Keratinocyte (primary cell): ENCODE data around the gene DOCK7. TPM values are rescaled to one million over a fixed set of nuclear protein-coding genes. Genes with fewer than 3 reads are reported as not detected.

Experiments used
- DNase-seq: peaks from one replicate; pipeline ENCODE4 v3.0.0-alpha.2; 2011; ENCODE audit warnings: low read depth, missing footprints, low spot score
- FAIRE-seq: peaks from 2 replicates; lab custom pipeline; 2011; peaks lifted over from hg19 to GRCh38; lab: Jason Lieb, UNC
- H2AFZ ChIP-seq: 2 replicates; pipeline ENCODE4 v1.6.0; 2012; ENCODE audit warnings: low read length, control low read depth, inconsistent platforms; ENCODE audit not compliant: control insufficient read depth
- H3K27ac ChIP-seq: 2 replicates; pipeline ENCODE4 v1.5.1; 2011; ENCODE audit warnings: low read length; ENCODE audit not compliant: control insufficient read depth, insufficient read depth
- H3K27me3 ChIP-seq: 3 replicates; pipeline ENCODE4 v1.6.0; 2011; ENCODE audit warnings: low read length; ENCODE audit not compliant: control insufficient read depth, insufficient read depth; ENCODE audit errors: extremely low read depth
- H3K36me3 ChIP-seq, 2 experiments: 2 replicates in 1 of 2; 3 replicates in 1 of 2; pipeline ENCODE4 v1.5.1; 2011; ENCODE audit warnings: low read length in 2 of 2, mild to moderate bottlenecking in 1 of 2; ENCODE audit not compliant: control insufficient read depth in 2 of 2, insufficient read depth in 2 of 2; ENCODE audit errors: extremely low read depth in 1 of 2
- H3K4me1 ChIP-seq: 3 replicates; pipeline ENCODE4 v1.5.1; 2011; ENCODE audit warnings: low read length; ENCODE audit not compliant: control insufficient read depth, insufficient read depth; ENCODE audit errors: extremely low read depth
- H3K4me2 ChIP-seq: 3 replicates; pipeline ENCODE4 v1.6.0; 2011; ENCODE audit warnings: low read depth, low read length; ENCODE audit not compliant: control insufficient read depth, insufficient read depth; ENCODE audit errors: extremely low read depth
- H3K4me3 ChIP-seq, 3 experiments: fragments of 200-600 bp in 1 of 3; sonication (generic) in 1 of 3; 2 replicates in 2 of 3; 3 replicates in 1 of 3; pipeline ENCODE4 v1.5.1; 2011 to 2016; ENCODE audit warnings: low read length in 3 of 3, mild to moderate bottlenecking in 3 of 3, control low read depth in 2 of 3, inconsistent platforms in 1 of 3, low read depth in 1 of 3, mixed read lengths in 1 of 3, mixed run types in 1 of 3, moderate library complexity in 1 of 3; ENCODE audit not compliant: control insufficient read depth in 2 of 3, insufficient read depth in 2 of 3; ENCODE audit errors: extremely low read depth in 1 of 3
- H3K79me2 ChIP-seq: 2 replicates; pipeline ENCODE4 v1.6.0; 2012; ENCODE audit warnings: low read length; ENCODE audit not compliant: control insufficient read depth, insufficient read depth
- H3K9ac ChIP-seq: 3 replicates; pipeline ENCODE4 v1.6.0; 2011; ENCODE audit warnings: low read length; ENCODE audit not compliant: control insufficient read depth, insufficient read depth; ENCODE audit errors: extremely low read depth
- H3K9me1 ChIP-seq: 3 replicates; pipeline ENCODE4 v1.6.0; 2011; ENCODE audit warnings: low read length; ENCODE audit not compliant: control insufficient read depth, insufficient read depth; ENCODE audit errors: extremely low read depth
- H3K9me3 ChIP-seq: 2 replicates; pipeline ENCODE4 v1.5.1; 2012; ENCODE audit warnings: low read depth, low read length; ENCODE audit not compliant: control insufficient read depth
- H4K20me1 ChIP-seq: 3 replicates; pipeline ENCODE4 v1.6.0; 2011; ENCODE audit warnings: low read length; ENCODE audit not compliant: control insufficient read depth, insufficient read depth; ENCODE audit errors: extremely low read depth
- CTCF ChIP-seq, 3 experiments: IDR thresholded peaks in 1 of 3; conservative IDR thresholded peaks in 1 of 3; optimal IDR thresholded peaks in 1 of 3; 2 replicates in 2 of 3; 3 replicates in 1 of 3; pipeline versions ENCODE3 to v1.5.1; 2011; ENCODE audit warnings: low read length in 3 of 3, mild to moderate bottlenecking in 3 of 3, moderate library complexity in 2 of 3, control low read depth in 1 of 3, inconsistent platforms in 1 of 3; ENCODE audit not compliant: insufficient read depth in 2 of 3; ENCODE audit errors: extremely low read depth in 1 of 3
- EZH2 ChIP-seq: IDR thresholded peaks from one replicate; pipeline ENCODE4 v1.6.1; 2012; ENCODE audit warnings: inconsistent platforms, mild to moderate bottlenecking, low read length, moderate library complexity
- dilution Hi-C: fragments of 300-500 bp; cut with MboI; formaldehyde crosslinking; loops from one replicate; pipeline ENCODE4 v1.7.0; 2020; ENCODE audit warnings: low sequenced_read_pairs; ENCODE audit not compliant: extremely low pct_ligation_motif_present
- polyA plus RNA-seq, 5 experiments: library from polyadenylated mRNA; depleted of rRNA in 3 of 5; stranded (reverse) in 3 of 5; stranded (forward) in 1 of 5; unstranded in 1 of 5; fragments of >200 nt; gene quantifications; 1 replicate in 1 of 5; 2 replicates in 3 of 5; 3 replicates in 1 of 5; pipeline versions ENCODE4 v1.2.1 to v1.2.3, GENCODE V29; 2011 to 2012; ENCODE audit warnings: missing spikeins in 2 of 5, low read depth in 1 of 5, low replicate concordance in 1 of 5

The DOCK7 gene
- polyA plus RNA-seq, 1 donor (not counting 4 experiments of a cell fraction or from before 2014, with no cell fraction given): 66.9 TPM

GRCh38 chr1:62436466-62437272 lies 251.5 kb downstream of the DOCK7 start, which contains the start of gene USP1:
Gene USP1 (plus strand): TSS chr1:62437049. CDS start chr1:62439868, 2,819 bp downstream.
- Histone ChIP-seq H3K4me2 (peak within 1 kb of the TSS; percentile 99), H4K20me1 (peaks cover 2% of the 10 kb centered on the region), H3K9me1 (no peaks in the 10 kb centered on the region), H3K9me3 (no peaks in the 10 kb centered on the region), H3K27me3 (no peaks in the 10 kb centered on the region), H3K4me3 (peak within 1 kb of the TSS; percentile 58 to 94 (median 88)), H3K27ac (peak within 1 kb of the TSS; percentile 97), H3K9ac (peak within 1 kb of the TSS; percentile 100), H3K4me1 (peaks cover 13% of the 10 kb centered on the region), H3K79me2 (peaks cover 46% of the 10 kb centered on the region), H3K36me3 (peaks cover under 1 to 10% of the 10 kb centered on the region in 2 experiments), H2AFZ (peak within 1 kb of the TSS; percentile 97)
- peak; percentile 59 for FAIRE-seq
- no peak for TF ChIP-seq CTCF (optimal IDR thresholded peaks at IDR 0.05 in 1 of 3, IDR thresholded peaks at IDR 0.05 in 1 of 3, conservative IDR thresholded peaks at IDR 0.05 in 1 of 3; ENCODE audit: extremely low read depth in 1 of 3, insufficient read depth in 2 of 3, low read length in 3 of 3)
- TF ChIP-seq EZH2: no peak
- dilution Hi-C loops: no loop called here
- peak; percentile 97 for DNase-seq

- dilution Hi-C loops: no loop called here
- Histone ChIP-seq H3K4me1 (peaks cover 13% of the 10 kb centered on the region), H3K27ac (peak overlapping the region; percentile 97), H4K20me1 (peaks cover 2% of the 10 kb centered on the region), H3K9me3 (no peaks in the 10 kb centered on the region), H3K4me2 (peak overlapping the region; percentile 99), H3K9ac (peak overlapping the region; percentile 100), H3K79me2 (peaks cover 40% of the 10 kb centered on the region), H3K36me3 (peaks cover 0 to 6% of the 10 kb centered on the region in 2 experiments), H3K4me3 (peak overlapping the region; percentile 58 to 94 (median 88)), H3K27me3 (no peaks in the 10 kb centered on the region), H2AFZ (peak overlapping the region; percentile 88), H3K9me1 (no peaks in the 10 kb centered on the region)
- DNase-seq (no peak), FAIRE-seq (no peak)
- TF ChIP-seq EZH2 (no peak), CTCF (optimal IDR thresholded peaks at IDR 0.05 in 1 of 3, IDR thresholded peaks at IDR 0.05 in 1 of 3, conservative IDR thresholded peaks at IDR 0.05 in 1 of 3; ENCODE audit: extremely low read depth in 1 of 3, insufficient read depth in 2 of 3, low read length in 3 of 3) (no peak)
These were observed 252.1 kb downstream of the DOCK7 start for GRCh38 chr1:62436039-62436465.
